Measurements from ENCODE around the gene TMEM208.

The TMEM208 gene

DNA sequence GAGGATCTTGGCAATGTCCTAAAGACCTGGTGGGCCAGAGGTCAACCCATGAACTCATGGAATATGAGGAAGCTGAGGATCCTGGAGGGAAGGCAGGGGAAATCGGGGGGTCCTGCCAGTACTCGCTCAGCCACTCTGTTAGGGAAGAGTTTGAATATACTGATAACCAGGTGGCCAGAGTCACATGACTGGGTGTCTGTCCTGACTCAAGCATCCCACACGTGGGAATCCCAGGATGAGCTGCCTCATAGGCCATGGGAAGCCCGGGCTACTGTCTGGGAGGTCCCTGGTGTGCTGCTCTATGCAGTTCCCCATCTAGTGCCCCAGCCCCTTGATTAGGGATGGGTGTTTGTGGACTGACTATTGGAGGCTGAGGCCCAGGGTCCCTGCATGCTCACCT is 38.6 kb upstream of the TMEM208 start:
- no peaks in the 10 kb centered on the region for H3K27me3 Mint-ChIP-seq

GRCh38 chr16:67188798-67189197 is 38.1 kb upstream of the TMEM208 start:
- peaks cover 4% of the 10 kb centered on the region for H3K36me3 Mint-ChIP-seq
- peaks cover 32% of the 10 kb centered on the region for H3K4me1 Mint-ChIP-seq
- no peak overlapping the region for H3K27ac Mint-ChIP-seq
- no peaks in the 10 kb centered on the region for H3K27me3 Mint-ChIP-seq
- no peaks in the 10 kb centered on the region for H3K9me3 Mint-ChIP-seq
- no peak overlapping the region for H3K4me3 Mint-ChIP-seq

More for the DNA sequence above, 38.6 kb upstream of the TMEM208 start:
- H3K36me3 Mint-ChIP-seq = peaks cover 4% of the 10 kb centered on the region
- no peak overlapping the region for H3K4me3 Mint-ChIP-seq
- peaks cover 27% of the 10 kb centered on the region for H3K4me1 Mint-ChIP-seq
- H3K9me3 Mint-ChIP-seq = no peaks in the 10 kb centered on the region
- no peak overlapping the region for H3K27ac Mint-ChIP-seq

GRCh38 chr16:67190041-67190440 is 36.9 kb upstream of the TMEM208 start, which contains the start of gene EXOC3L1:
Gene EXOC3L1 (minus strand): TSS chr16:67190136. CDS start chr16:67189676, 460 bp downstream.
- peaks cover 31% of the 10 kb centered on the region for H3K4me1 Mint-ChIP-seq
- H3K4me3 Mint-ChIP-seq = no peak within 1 kb of the TSS
- H3K27ac Mint-ChIP-seq = no peak within 1 kb of the TSS

GRCh38 chr16:67190448-67191399 is 36.2 kb upstream of the TMEM208 start:
- no peak overlapping the region for H3K27ac Mint-ChIP-seq
- H3K36me3 Mint-ChIP-seq = peaks cover 9% of the 10 kb centered on the region
- no peaks in the 10 kb centered on the region for H3K27me3 Mint-ChIP-seq
- H3K4me3 Mint-ChIP-seq = peak overlapping the region; percentile 95
- H3K9me3 Mint-ChIP-seq = no peaks in the 10 kb centered on the region
- peaks cover 27% of the 10 kb centered on the region for H3K4me1 Mint-ChIP-seq

More at GRCh38 chr16:67190041-67190440, 36.9 kb upstream of the TMEM208 start, which contains the start of gene EXOC3L1:
- no peaks in the 10 kb centered on the region for H3K27me3 Mint-ChIP-seq
- no peaks in the 10 kb centered on the region for H3K9me3 Mint-ChIP-seq
- peaks cover 7% of the 10 kb centered on the region for H3K36me3 Mint-ChIP-seq

DNA sequence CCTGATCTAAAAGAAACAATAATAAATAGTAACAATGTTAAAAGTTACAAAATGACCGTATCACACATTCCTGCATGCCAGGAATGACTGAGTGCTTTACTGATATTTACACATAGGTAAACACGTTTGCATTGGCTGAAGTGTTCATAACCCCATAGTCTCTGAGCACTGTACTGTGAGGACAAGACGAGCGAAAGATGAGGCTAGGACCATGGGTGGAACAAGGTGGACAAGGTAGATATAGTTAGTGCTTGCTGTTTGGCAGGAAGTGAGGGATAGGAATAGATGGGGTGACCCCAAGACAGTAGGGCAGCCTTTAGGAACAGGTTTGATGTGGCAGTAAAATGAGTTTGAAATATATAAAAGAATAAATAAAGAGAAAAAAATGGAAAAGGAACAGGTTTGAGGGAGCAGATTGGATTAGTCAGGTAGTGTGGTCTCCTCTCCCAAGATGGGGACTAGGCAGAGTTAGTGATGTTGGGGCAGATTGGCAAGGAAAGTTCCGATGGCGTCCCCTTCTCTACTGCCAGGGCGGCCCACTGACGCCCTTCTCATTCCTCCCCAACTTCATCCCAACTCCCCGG is 35.4 kb upstream of the TMEM208 start:
- Mint-ChIP-seq H3K36me3 (peaks cover 13% of the 10 kb centered on the region), H3K27ac (peak overlapping the region; percentile 89), H3K9me3 (no peaks in the 10 kb centered on the region), H3K27me3 (no peaks in the 10 kb centered on the region), H3K4me3 (peak overlapping the region; percentile 95), H3K4me1 (peaks cover 34% of the 10 kb centered on the region)

DNA sequence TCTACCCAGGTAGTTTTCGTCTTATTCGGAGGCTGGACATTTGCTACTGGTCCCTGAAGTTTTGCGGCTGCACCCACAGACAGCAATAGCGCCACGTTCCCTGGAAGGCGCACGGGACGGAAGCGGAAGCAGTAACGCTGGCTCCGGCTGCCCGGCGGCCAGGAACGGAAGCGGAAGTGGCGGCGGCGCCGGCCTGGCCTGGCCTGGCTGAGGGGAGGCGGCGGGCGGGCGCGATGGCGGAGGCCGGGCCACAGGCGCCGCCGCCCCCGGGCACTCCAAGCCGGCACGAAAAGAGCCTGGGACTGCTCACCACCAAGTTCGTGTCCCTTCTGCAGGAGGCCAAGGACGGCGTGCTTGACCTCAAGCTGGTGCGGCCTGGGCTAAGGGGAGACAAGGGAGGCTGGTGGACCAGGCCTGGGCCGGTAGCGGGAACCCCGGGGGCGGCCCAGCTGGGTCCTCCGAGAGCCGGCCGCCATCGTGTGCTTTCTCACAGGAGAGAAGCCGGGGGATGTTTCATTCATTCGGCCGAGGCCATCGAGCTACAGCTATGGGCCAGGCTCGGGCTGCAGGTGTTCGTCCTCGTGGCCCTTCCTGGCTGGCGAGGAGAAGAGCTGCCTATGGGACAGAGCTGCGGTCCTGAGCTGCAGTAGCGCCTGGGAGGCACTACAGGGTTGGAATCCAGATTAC is 34.8 kb upstream of the TMEM208 start, which contains the start of gene E2F4:
TSS of gene E2F4 (plus strand) at position 161 of the 687 bp plus-strand sequence. CDS start at position 234, 73 bp downstream.
- H3K4me3 Mint-ChIP-seq = peak within 1 kb of the TSS; percentile 95
- H3K9me3 Mint-ChIP-seq = no peaks in the 10 kb centered on the region
- H3K4me1 Mint-ChIP-seq = peaks cover 38% of the 10 kb centered on the region
- peak within 1 kb of the TSS; percentile 89 for H3K27ac Mint-ChIP-seq
- H3K27me3 Mint-ChIP-seq = no peaks in the 10 kb centered on the region
- H3K36me3 Mint-ChIP-seq = peaks cover 17% of the 10 kb centered on the region

DNA sequence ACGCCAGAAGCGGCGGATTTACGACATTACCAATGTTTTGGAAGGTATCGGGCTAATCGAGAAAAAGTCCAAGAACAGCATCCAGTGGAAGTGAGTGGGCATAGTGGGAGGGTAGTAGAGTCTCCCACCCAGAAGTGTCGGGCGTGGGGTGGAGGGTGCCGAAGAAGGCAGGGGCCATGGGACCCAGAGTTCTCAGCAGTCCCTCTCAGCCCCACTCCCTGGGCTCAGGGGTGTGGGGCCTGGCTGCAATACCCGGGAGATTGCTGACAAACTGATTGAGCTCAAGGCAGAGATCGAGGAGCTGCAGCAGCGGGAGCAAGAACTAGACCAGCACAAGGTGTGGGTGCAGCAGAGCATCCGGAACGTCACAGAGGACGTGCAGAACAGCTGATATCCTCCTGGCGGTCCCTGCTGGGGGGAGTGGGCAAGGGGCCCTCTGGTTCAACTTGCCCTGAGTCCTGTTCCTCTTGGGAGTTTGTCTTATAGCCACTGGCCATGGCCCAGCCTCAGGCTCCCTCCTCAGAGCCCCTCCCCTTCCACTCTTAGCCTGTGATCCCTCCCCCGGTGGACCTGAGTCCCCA is 34.1 kb upstream of the TMEM208 start:
- H3K4me3 Mint-ChIP-seq = peak overlapping the region; percentile 95
- no peaks in the 10 kb centered on the region for H3K27me3 Mint-ChIP-seq
- no peaks in the 10 kb centered on the region for H3K9me3 Mint-ChIP-seq
- peaks cover 38% of the 10 kb centered on the region for H3K4me1 Mint-ChIP-seq
- peak overlapping the region; percentile 51 for H3K27ac Mint-ChIP-seq
- peaks cover 17% of the 10 kb centered on the region for H3K36me3 Mint-ChIP-seq

- peak overlapping the region; percentile 95 for H3K4me3 Mint-ChIP-seq
- H3K36me3 Mint-ChIP-seq = peaks cover 18% of the 10 kb centered on the region
- no peaks in the 10 kb centered on the region for H3K9me3 Mint-ChIP-seq
- no peaks in the 10 kb centered on the region for H3K27me3 Mint-ChIP-seq
- peak overlapping the region; percentile 46 for H3K27ac Mint-ChIP-seq
- peaks cover 38% of the 10 kb centered on the region for H3K4me1 Mint-ChIP-seq
These were observed 33.4 kb upstream of the TMEM208 start for GRCh38 chr16:67193536-67193935.

DNA sequence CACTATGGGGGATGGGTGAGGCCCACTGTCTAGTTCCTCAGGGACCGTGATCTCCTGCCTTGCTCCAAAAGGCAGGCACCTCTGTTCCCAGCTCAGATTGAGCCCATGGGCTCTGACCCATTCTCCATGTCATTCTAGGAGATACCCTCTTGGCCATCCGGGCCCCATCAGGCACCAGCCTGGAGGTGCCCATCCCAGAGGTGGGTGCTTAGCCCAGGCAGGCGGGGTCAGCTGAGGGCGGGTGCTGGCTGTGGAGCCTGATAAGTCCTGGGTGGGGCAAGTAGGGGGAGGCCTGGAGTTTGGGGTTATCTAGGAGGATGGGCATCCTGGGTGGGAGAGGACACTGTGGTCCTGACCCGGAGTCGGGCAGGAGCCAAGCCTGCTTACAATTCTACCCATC is 32.7 kb upstream of the TMEM208 start:
- Mint-ChIP-seq H3K36me3 (peaks cover 18% of the 10 kb centered on the region), H3K4me1 (peaks cover 38% of the 10 kb centered on the region), H3K9me3 (no peaks in the 10 kb centered on the region), H3K27ac (peak overlapping the region; percentile 41), H3K4me3 (peak overlapping the region; percentile 95), H3K27me3 (no peaks in the 10 kb centered on the region)

GRCh38 chr16:67195676-67196075 is 31.3 kb upstream of the TMEM208 start:
- Mint-ChIP-seq H3K27me3 (no peaks in the 10 kb centered on the region), H3K4me1 (peaks cover 38% of the 10 kb centered on the region), H3K9me3 (no peaks in the 10 kb centered on the region), H3K36me3 (peaks cover 18% of the 10 kb centered on the region), H3K27ac (no peak overlapping the region), H3K4me3 (no peak overlapping the region)

- Mint-ChIP-seq H3K36me3 (peaks cover 18% of the 10 kb centered on the region), H3K27ac (peak overlapping the region; percentile 76)
These were observed 30.0 kb upstream of the TMEM208 start for GRCh38 chr16:67196881-67197280.

DNA sequence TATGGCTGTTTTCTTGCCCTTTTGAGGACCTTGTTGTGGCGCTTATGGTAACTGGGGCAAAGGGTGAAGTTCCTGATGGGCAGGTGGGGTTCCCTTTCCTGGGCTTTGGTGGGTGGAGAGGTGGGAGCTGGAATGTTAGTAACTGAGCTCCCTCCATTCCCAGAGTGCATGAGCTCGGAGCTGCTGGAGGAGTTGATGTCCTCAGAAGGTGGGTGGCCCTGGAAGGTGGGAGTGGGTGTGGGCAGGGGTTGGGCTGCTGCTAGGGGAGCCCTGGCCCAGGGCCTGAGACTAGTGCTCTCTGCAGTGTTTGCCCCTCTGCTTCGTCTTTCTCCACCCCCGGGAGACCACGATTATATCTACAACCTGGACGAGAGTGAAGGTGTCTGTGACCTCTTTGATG is 29.2 kb upstream of the TMEM208 start:
- H3K27ac Mint-ChIP-seq = peak overlapping the region; percentile 55

More at GRCh38 chr16:67196881-67197280, 30.0 kb upstream of the TMEM208 start:
- no peaks in the 10 kb centered on the region for H3K27me3 Mint-ChIP-seq
- no peaks in the 10 kb centered on the region for H3K9me3 Mint-ChIP-seq
- peaks cover 31% of the 10 kb centered on the region for H3K4me1 Mint-ChIP-seq
- peak overlapping the region; percentile 51 for H3K4me3 Mint-ChIP-seq

GRCh38 chr16:67198238-67198734 is 28.6 kb upstream of the TMEM208 start:
- Mint-ChIP-seq H3K4me3 (no peak overlapping the region), H3K27me3 (no peaks in the 10 kb centered on the region), H3K27ac (no peak overlapping the region), H3K4me1 (peaks cover 24% of the 10 kb centered on the region), H3K9me3 (no peaks in the 10 kb centered on the region), H3K36me3 (peaks cover 15% of the 10 kb centered on the region)

More for the DNA sequence above, 29.2 kb upstream of the TMEM208 start:
- H3K4me1 Mint-ChIP-seq = peaks cover 27% of the 10 kb centered on the region
- no peaks in the 10 kb centered on the region for H3K9me3 Mint-ChIP-seq
- no peaks in the 10 kb centered on the region for H3K27me3 Mint-ChIP-seq
- peaks cover 16% of the 10 kb centered on the region for H3K36me3 Mint-ChIP-seq
- no peak overlapping the region for H3K4me3 Mint-ChIP-seq

- Mint-ChIP-seq H3K27ac (no peak within 1 kb of the TSS), H3K4me3 (no peak within 1 kb of the TSS), H3K36me3 (peaks cover 11% of the 10 kb centered on the region), H3K4me1 (peaks cover 15% of the 10 kb centered on the region), H3K9me3 (no peaks in the 10 kb centered on the region), H3K27me3 (no peaks in the 10 kb centered on the region)
These were observed 27.7 kb upstream of the TMEM208 start, which contains the start of gene ELMO3 for GRCh38 chr16:67199011-67199807. Gene ELMO3 (plus strand): TSS chr16:67199131. CDS start chr16:67199327, 196 bp downstream.
